Measurements from ENCODE around the gene UBASH3B. TPM values are rescaled to one million over a fixed set of nuclear protein-coding genes. Genes with fewer than 3 reads are reported as not detected.
"Not testable (repeated sequence)": the region's sequence is repeated elsewhere in the genome, so short reads cannot be mapped to it uniquely, and the experiment has no call there.

The UBASH3B gene
- total RNA-seq, 1 donor from 2014 or later: 17.9 TPM

- no peak overlapping the region for H3K4me3 Mint-ChIP-seq
- no peaks in the 10 kb centered on the region for H3K36me3 Mint-ChIP-seq (ENCODE audit: low read depth)
- no peak for DNase-seq (ENCODE audit: low spot score)
- peaks cover 46% of the 10 kb centered on the region for H3K4me1 Mint-ChIP-seq (ENCODE audit: low read depth)
- no peak overlapping the region for H3K27ac Mint-ChIP-seq
- intact Hi-C loops (cut with micrococcal nuclease): no loop called here
- H3K27me3 Mint-ChIP-seq (ENCODE audit: insufficient read depth): peaks cover 12% of the 10 kb centered on the region
- no peaks in the 10 kb centered on the region for H3K9me3 Mint-ChIP-seq
These were observed 191.9 kb downstream of the UBASH3B start for GRCh38 chr11:122847466-122847865.

GRCh38 chr11:122848186-122848585, 192.7 kb downstream of the UBASH3B start:
- intact Hi-C loops (cut with micrococcal nuclease): no loop called here
- Mint-ChIP-seq H3K36me3 (ENCODE audit: low read depth) (no peaks in the 10 kb centered on the region), H3K4me3 (no peak overlapping the region), H3K27me3 (ENCODE audit: insufficient read depth) (peaks cover 12% of the 10 kb centered on the region), H3K9me3 (no peaks in the 10 kb centered on the region), H3K27ac (no peak overlapping the region), H3K4me1 (ENCODE audit: low read depth) (peaks cover 43% of the 10 kb centered on the region)
- DNase-seq (ENCODE audit: low spot score): no peak

GRCh38 chr11:122850076-122850631, 194.6 kb downstream of the UBASH3B start:
- no peak for DNase-seq (ENCODE audit: low spot score)
- Mint-ChIP-seq H3K4me1 (ENCODE audit: low read depth) (peaks cover 27% of the 10 kb centered on the region), H3K27me3 (ENCODE audit: insufficient read depth) (peaks cover 9% of the 10 kb centered on the region), H3K9me3 (no peaks in the 10 kb centered on the region), H3K36me3 (ENCODE audit: low read depth) (no peaks in the 10 kb centered on the region), H3K4me3 (no peak overlapping the region), H3K27ac (peak overlapping the region; percentile 59)
- intact Hi-C loops (cut with micrococcal nuclease): loop anchor here (10.0 kb wide), 1 partner anchor 1385 kb away; no protein-coding TSS in a partner anchor

GRCh38 chr11:122851366-122851966, 195.9 kb downstream of the UBASH3B start:
- no peak for DNase-seq (ENCODE audit: low spot score)
- H3K4me3 Mint-ChIP-seq: no peak overlapping the region
- peaks cover 35% of the 10 kb centered on the region for H3K4me1 Mint-ChIP-seq (ENCODE audit: low read depth)
- H3K9me3 Mint-ChIP-seq: no peaks in the 10 kb centered on the region
- peak overlapping the region; percentile 52 for H3K27ac Mint-ChIP-seq
- no peaks in the 10 kb centered on the region for H3K36me3 Mint-ChIP-seq (ENCODE audit: low read depth)
- H3K27me3 Mint-ChIP-seq (ENCODE audit: insufficient read depth): peaks cover 6% of the 10 kb centered on the region
- intact Hi-C loops (cut with micrococcal nuclease): loop anchor here (10.0 kb wide), 1 partner anchor 1387 kb away; no protein-coding TSS in a partner anchor

GRCh38 chr11:122852074-122852795, 196.7 kb downstream of the UBASH3B start:
- no peaks in the 10 kb centered on the region for H3K36me3 Mint-ChIP-seq (ENCODE audit: low read depth)
- no peaks in the 10 kb centered on the region for H3K9me3 Mint-ChIP-seq
- H3K27me3 Mint-ChIP-seq (ENCODE audit: insufficient read depth): peaks cover 3% of the 10 kb centered on the region
- H3K4me3 Mint-ChIP-seq: no peak overlapping the region
- peak overlapping the region; percentile 31 for H3K27ac Mint-ChIP-seq
- H3K4me1 Mint-ChIP-seq (ENCODE audit: low read depth): peaks cover 43% of the 10 kb centered on the region
- no peak for DNase-seq (ENCODE audit: low spot score)
- intact Hi-C loops (cut with micrococcal nuclease): loop anchor here (10.0 kb wide), 1 partner anchor 1387 kb away; no protein-coding TSS in a partner anchor

- H3K4me1 Mint-ChIP-seq (ENCODE audit: low read depth): peaks cover 48% of the 10 kb centered on the region
- intact Hi-C loops (cut with micrococcal nuclease): loop anchor here (10.0 kb wide), 1 partner anchor 1388 kb away; no protein-coding TSS in a partner anchor
- H3K36me3 Mint-ChIP-seq (ENCODE audit: low read depth): no peaks in the 10 kb centered on the region
- no peak overlapping the region for H3K4me3 Mint-ChIP-seq
- peaks cover 3% of the 10 kb centered on the region for H3K27me3 Mint-ChIP-seq (ENCODE audit: insufficient read depth)
- no peaks in the 10 kb centered on the region for H3K9me3 Mint-ChIP-seq
- peak overlapping the region; percentile 31 for H3K27ac Mint-ChIP-seq
- DNase-seq (ENCODE audit: low spot score): no peak
These were observed 197.3 kb downstream of the UBASH3B start for GRCh38 chr11:122852796-122853160.

- intact Hi-C loops (cut with micrococcal nuclease): loop anchor here (10.0 kb wide), 1 partner anchor 1388 kb away; no protein-coding TSS in a partner anchor
- no peak for DNase-seq (ENCODE audit: low spot score)
- Mint-ChIP-seq H3K27me3 (ENCODE audit: insufficient read depth) (peaks cover 8% of the 10 kb centered on the region), H3K4me1 (ENCODE audit: low read depth) (peaks cover 51% of the 10 kb centered on the region), H3K36me3 (ENCODE audit: low read depth) (no peaks in the 10 kb centered on the region), H3K4me3 (no peak overlapping the region), H3K9me3 (no peaks in the 10 kb centered on the region), H3K27ac (no peak overlapping the region)
These were observed 197.7 kb downstream of the UBASH3B start for GRCh38 chr11:122853261-122853660.

GRCh38 chr11:122853971-122854446, 198.5 kb downstream of the UBASH3B start:
- peaks cover 13% of the 10 kb centered on the region for H3K27me3 Mint-ChIP-seq (ENCODE audit: insufficient read depth)
- H3K36me3 Mint-ChIP-seq (ENCODE audit: low read depth): no peaks in the 10 kb centered on the region
- intact Hi-C loops (cut with micrococcal nuclease): loop anchor here (1.0 to 10.0 kb wide), 5 partner anchors 58 to 1389 kb away; no protein-coding TSS in a partner anchor
- no peaks in the 10 kb centered on the region for H3K9me3 Mint-ChIP-seq
- H3K4me1 Mint-ChIP-seq (ENCODE audit: low read depth): peaks cover 51% of the 10 kb centered on the region
- no peak overlapping the region for H3K4me3 Mint-ChIP-seq
- DNase-seq (ENCODE audit: low spot score): peak; percentile 15
- no peak overlapping the region for H3K27ac Mint-ChIP-seq

- Mint-ChIP-seq H3K9me3 (no peaks in the 10 kb centered on the region), H3K4me3 (no peak overlapping the region), H3K27ac (no peak overlapping the region), H3K27me3 (ENCODE audit: insufficient read depth) (peaks cover 47% of the 10 kb centered on the region), H3K4me1 (ENCODE audit: low read depth) (peaks cover 14% of the 10 kb centered on the region), H3K36me3 (ENCODE audit: low read depth) (no peaks in the 10 kb centered on the region)
- intact Hi-C loops (cut with micrococcal nuclease): no loop called here
- DNase-seq (ENCODE audit: low spot score): no peak
These were observed 206.1 kb downstream of the UBASH3B start for GRCh38 chr11:122861631-122862030.

- intact Hi-C loops (cut with micrococcal nuclease): no loop called here
- no peak overlapping the region for H3K27ac Mint-ChIP-seq
- no peak for DNase-seq (ENCODE audit: low spot score)
- H3K4me3 Mint-ChIP-seq: no peak overlapping the region
- H3K9me3 Mint-ChIP-seq: no peaks in the 10 kb centered on the region
- peaks cover 51% of the 10 kb centered on the region for H3K27me3 Mint-ChIP-seq (ENCODE audit: insufficient read depth)
- no peaks in the 10 kb centered on the region for H3K36me3 Mint-ChIP-seq (ENCODE audit: low read depth)
- H3K4me1 Mint-ChIP-seq (ENCODE audit: low read depth): peaks cover 9% of the 10 kb centered on the region
These were observed 206.6 kb downstream of the UBASH3B start for GRCh38 chr11:122862091-122862490.

GRCh38 chr11:122863154-122863553, 207.6 kb downstream of the UBASH3B start:
- H3K4me3 Mint-ChIP-seq; H3K36me3 Mint-ChIP-seq (ENCODE audit: low read depth); H3K9me3 Mint-ChIP-seq; H3K4me1 Mint-ChIP-seq (ENCODE audit: low read depth); H3K27ac Mint-ChIP-seq; DNase-seq (ENCODE audit: low spot score): not testable (repeated sequence)
- peaks cover 52% of the 10 kb centered on the region for H3K27me3 Mint-ChIP-seq (ENCODE audit: insufficient read depth)
- intact Hi-C loops (cut with micrococcal nuclease): loop anchor here (1.0 kb wide), 2 partner anchors 160 to 191 kb away; no protein-coding TSS in a partner anchor

- intact Hi-C loops (cut with micrococcal nuclease): loop anchor here (1.0 kb wide), 2 partner anchors 159 to 190 kb away; no protein-coding TSS in a partner anchor
- Mint-ChIP-seq H3K9me3 (no peaks in the 10 kb centered on the region), H3K27me3 (ENCODE audit: insufficient read depth) (peaks cover 47% of the 10 kb centered on the region), H3K36me3 (ENCODE audit: low read depth) (no peaks in the 10 kb centered on the region), H3K4me3 (no peak overlapping the region), H3K4me1 (ENCODE audit: low read depth) (no peaks in the 10 kb centered on the region), H3K27ac (no peak overlapping the region)
- DNase-seq (ENCODE audit: low spot score): no peak
These were observed 208.3 kb downstream of the UBASH3B start for GRCh38 chr11:122863704-122864326.
